ENCODE measurements around the gene SUV39H2. TPM values are rescaled to one million over a fixed set of nuclear protein-coding genes. Genes with fewer than 3 reads are reported as not detected.
A peak's percentile ranks its signal among the peaks of the same experiment; 100 is the strongest.

The SUV39H2 gene
- total RNA-seq, 2 donors from 2014 or later = 35.4 to 37.6 TPM

- TF ChIP-seq CTCF (conservative IDR thresholded peaks at IDR 0.05) = no peak
- Mint-ChIP-seq H3K4me3 (no peak overlapping the region), H3K27me3 (ENCODE audit: insufficient read depth) (no peaks in the 10 kb centered on the region), H3K9me3 (no peaks in the 10 kb centered on the region), H3K4me1 (peaks cover 19% of the 10 kb centered on the region), H3K36me3 (ENCODE audit: low read depth) (peaks cover 13% of the 10 kb centered on the region), H3K27ac (no peak overlapping the region)
- 83 to 100% methylated on average over 1 to 2 of the region's 2 CpGs for WGBS, 2 experiments (ENCODE audit: insufficient coverage in 1 of 2, insufficient read length in 1 of 2)
- DNase-seq = no peak
- Histone ChIP-seq H3K9me3 (ENCODE audit: control insufficient read depth, low read length) (no peaks in the 10 kb centered on the region), H3K27ac (ENCODE audit: low read depth, low read length) (no peak overlapping the region), H3K36me3 (ENCODE audit: control insufficient read depth, insufficient read depth, low read length) (peaks cover 12% of the 10 kb centered on the region), H3K27me3 (ENCODE audit: control insufficient read depth, insufficient read depth, low read length, poor library complexity, severe bottlenecking) (no peaks in the 10 kb centered on the region), H3K9ac (ENCODE audit: extremely low read depth, low read length, poor library complexity, severe bottlenecking) (no peak overlapping the region), H3K4me3 (ENCODE audit: low read length) (no peak overlapping the region), H3K4me1 (ENCODE audit: control insufficient read depth, insufficient read depth, low read length) (no peaks in the 10 kb centered on the region)
Measured at GRCh38 chr10:14836208-14836607, 42.5 kb upstream of the SUV39H2 start.

GRCh38 chr10:14837003-14837756, 41.5 kb upstream of the SUV39H2 start:
- WGBS, 2 experiments (ENCODE audit: insufficient coverage in 1 of 2, insufficient read length in 1 of 2) = 36 to 39% methylated on average over 10 to 14 of the region's 14 CpGs
- peaks cover 22% of the 10 kb centered on the region for H3K36me3 ChIP-seq (ENCODE audit: control insufficient read depth, insufficient read depth, low read length)
- H3K27ac ChIP-seq (ENCODE audit: low read depth, low read length) = peak overlapping the region; percentile 87
- H3K4me1 ChIP-seq (ENCODE audit: control insufficient read depth, insufficient read depth, low read length) = no peaks in the 10 kb centered on the region
- Mint-ChIP-seq H3K4me3 (peak overlapping the region; percentile 92), H3K27me3 (ENCODE audit: insufficient read depth) (no peaks in the 10 kb centered on the region), H3K4me1 (peaks cover 19% of the 10 kb centered on the region), H3K36me3 (ENCODE audit: low read depth) (peaks cover 23% of the 10 kb centered on the region), H3K27ac (peak overlapping the region; percentile 97), H3K9me3 (no peaks in the 10 kb centered on the region)
- peak overlapping the region; percentile 82 for H3K9ac ChIP-seq (ENCODE audit: extremely low read depth, low read length, poor library complexity, severe bottlenecking)
- no peaks in the 10 kb centered on the region for H3K9me3 ChIP-seq (ENCODE audit: control insufficient read depth, low read length)
- peak overlapping the region; percentile 94 for H3K4me3 ChIP-seq (ENCODE audit: low read length)
- no peaks in the 10 kb centered on the region for H3K27me3 ChIP-seq (ENCODE audit: control insufficient read depth, insufficient read depth, low read length, poor library complexity, severe bottlenecking)
- no peak for DNase-seq
- no peak for TF ChIP-seq CTCF (conservative IDR thresholded peaks at IDR 0.05)

GRCh38 chr10:14837757-14838581, 40.7 kb upstream of the SUV39H2 start, which contains the start of the genes CDNF, HSPA14 and MSANTD7:
Gene CDNF, minus strand, starts transcription at chr10:14838037. Its CDS starts 91 bp downstream, at chr10:14837946.
Gene HSPA14, plus strand, starts transcription at chr10:14838306. Its CDS starts 97 bp downstream, at chr10:14838403.
Gene MSANTD7, plus strand, starts transcription at chr10:14838306. Its CDS starts 3,979 bp downstream, at chr10:14842285.
- H3K27me3 Mint-ChIP-seq (ENCODE audit: insufficient read depth) = no peaks in the 10 kb centered on the region
- TF ChIP-seq CTCF (conservative IDR thresholded peaks at IDR 0.05) = no peak

More at GRCh38 chr10:14837757-14838581, 40.7 kb upstream of the SUV39H2 start, which contains the start of the genes CDNF, HSPA14 and MSANTD7:
- peaks cover 28% of the 10 kb centered on the region for H3K36me3 Mint-ChIP-seq (ENCODE audit: low read depth)
- peaks cover 19% of the 10 kb centered on the region for H3K4me1 Mint-ChIP-seq
- peak within 1 kb of the TSS; percentile 94 for H3K4me3 ChIP-seq (ENCODE audit: low read length)
- H3K27ac Mint-ChIP-seq = peak within 1 kb of the TSS; percentile 97
- peak; percentile 99 for DNase-seq
- no peaks in the 10 kb centered on the region for H3K4me1 ChIP-seq (ENCODE audit: control insufficient read depth, insufficient read depth, low read length)
- H3K9me3 Mint-ChIP-seq = no peaks in the 10 kb centered on the region
- no peaks in the 10 kb centered on the region for H3K9me3 ChIP-seq (ENCODE audit: control insufficient read depth, low read length)
- peak within 1 kb of the TSS; percentile 95 for H3K27ac ChIP-seq (ENCODE audit: low read depth, low read length)
- peaks cover 30% of the 10 kb centered on the region for H3K36me3 ChIP-seq (ENCODE audit: control insufficient read depth, insufficient read depth, low read length)
- 0% methylated on average over 37 to 72 of the region's 72 CpGs for WGBS, 2 experiments (ENCODE audit: insufficient coverage in 1 of 2, insufficient read length in 1 of 2)
- H3K9ac ChIP-seq (ENCODE audit: extremely low read depth, low read length, poor library complexity, severe bottlenecking) = peak within 1 kb of the TSS; percentile 94
- no peaks in the 10 kb centered on the region for H3K27me3 ChIP-seq (ENCODE audit: control insufficient read depth, insufficient read depth, low read length, poor library complexity, severe bottlenecking)
- H3K4me3 Mint-ChIP-seq = peak within 1 kb of the TSS; percentile 92

Measured in endodermal cell (in vitro differentiated cells).